Mammary epithelial cell (primary cell): ENCODE measurements around the gene DCDC2C.

Experiments used
- EZH2 ChIP-seq: IDR thresholded peaks from 2 replicates; pipeline ENCODE4 v1.6.1; 2012; ENCODE audit warnings: low read length, inconsistent platforms, borderline replicate concordance
- TF ChIP-seq, protein P1 (sequence below), 2 donors: IDR thresholded peaks in 1 of 2; conservative IDR thresholded peaks in 1 of 2; 2 replicates each; pipeline ENCODE4 v1.5.1; 2011 to 2012; ENCODE audit warnings: inconsistent platforms in 2 of 2, low read length in 2 of 2, mild to moderate bottlenecking in 2 of 2, control low read depth in 1 of 2, low read depth in 1 of 2; ENCODE audit not compliant: insufficient read depth in 1 of 2; ENCODE audit errors: extremely low read depth in 1 of 2

DNA sequence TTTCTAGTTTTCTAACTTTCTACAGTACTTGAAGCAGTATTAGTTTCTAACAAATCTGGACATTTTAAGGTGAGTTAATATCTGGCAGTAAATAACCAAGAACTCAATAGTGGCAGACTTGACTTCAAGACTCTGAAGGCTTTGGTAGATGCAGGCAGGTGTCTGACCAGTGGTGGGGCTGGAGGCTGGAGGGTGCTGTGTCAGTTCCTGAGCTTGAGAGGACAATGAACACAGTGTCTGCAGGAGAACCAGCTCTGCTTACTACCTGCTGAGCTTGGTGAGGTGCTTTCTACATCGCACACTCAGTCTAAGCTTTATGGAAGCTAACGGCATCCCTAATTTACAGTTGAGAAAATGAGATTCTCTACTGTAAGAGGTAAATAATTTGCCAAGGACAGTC lies 24.2 kb upstream of the DCDC2C start:
- TF ChIP-seq, protein P1, sequence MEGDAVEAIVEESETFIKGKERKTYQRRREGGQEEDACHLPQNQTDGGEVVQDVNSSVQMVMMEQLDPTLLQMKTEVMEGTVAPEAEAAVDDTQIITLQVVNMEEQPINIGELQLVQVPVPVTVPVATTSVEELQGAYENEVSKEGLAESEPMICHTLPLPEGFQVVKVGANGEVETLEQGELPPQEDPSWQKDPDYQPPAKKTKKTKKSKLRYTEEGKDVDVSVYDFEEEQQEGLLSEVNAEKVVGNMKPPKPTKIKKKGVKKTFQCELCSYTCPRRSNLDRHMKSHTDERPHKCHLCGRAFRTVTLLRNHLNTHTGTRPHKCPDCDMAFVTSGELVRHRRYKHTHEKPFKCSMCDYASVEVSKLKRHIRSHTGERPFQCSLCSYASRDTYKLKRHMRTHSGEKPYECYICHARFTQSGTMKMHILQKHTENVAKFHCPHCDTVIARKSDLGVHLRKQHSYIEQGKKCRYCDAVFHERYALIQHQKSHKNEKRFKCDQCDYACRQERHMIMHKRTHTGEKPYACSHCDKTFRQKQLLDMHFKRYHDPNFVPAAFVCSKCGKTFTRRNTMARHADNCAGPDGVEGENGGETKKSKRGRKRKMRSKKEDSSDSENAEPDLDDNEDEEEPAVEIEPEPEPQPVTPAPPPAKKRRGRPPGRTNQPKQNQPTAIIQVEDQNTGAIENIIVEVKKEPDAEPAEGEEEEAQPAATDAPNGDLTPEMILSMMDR (conservative IDR thresholded peaks at IDR 0.05 in 1 of 2, IDR thresholded peaks at IDR 0.05 in 1 of 2; ENCODE audit: extremely low read depth in 1 of 2, insufficient read depth in 1 of 2, low read depth in 1 of 2, low read length in 2 of 2) = no peak
- no peak for TF ChIP-seq EZH2
